Ovary (tissue), 9 donors: ENCODE results near the gene C1QTNF9. TPM values are rescaled to one million over a fixed set of nuclear protein-coding genes. Genes with fewer than 3 reads are reported as not detected.
"Not testable (repeated sequence)": the region's sequence is repeated elsewhere in the genome, so short reads cannot be mapped to it uniquely, and the experiment has no call there.

Experiments used
- DNase-seq, 5 donors: peaks; one replicate each; pipeline ENCODE4 v3.0.0-alpha.2; 2019 to 2020
- H3K27ac ChIP-seq, 2 donors: fragments of 200-600 bp; one replicate each; pipeline versions ENCODE4 v1.5.1 to v1.8.0; 2019 to 2022
- H3K27me3 ChIP-seq: fragments of 200-600 bp; one replicate; pipeline ENCODE4 v1.8.0; 2022
- H3K36me3 ChIP-seq: fragments of 200-600 bp; sonication (generic); one replicate; pipeline ENCODE4 v1.5.1; 2019
- H3K4me1 ChIP-seq: one replicate; pipeline ENCODE4 v1.8.1; 2013; ENCODE audit warnings: mild to moderate bottlenecking, moderate library complexity; ENCODE audit not compliant: insufficient read depth
- H3K4me3 ChIP-seq: fragments of 200-600 bp; sonication (generic); one replicate; pipeline ENCODE4 v1.5.1; 2017
- H3K9me3 ChIP-seq, 2 donors: fragments of 200-600 bp in 1 of 2; sonication (generic) in 1 of 2; one replicate each; pipeline versions ENCODE4 v1.5.1 to v1.8.1; 2013 to 2019; ENCODE audit warnings: mild to moderate bottlenecking in 1 of 2, moderate library complexity in 1 of 2
- CTCF ChIP-seq, 3 donors: fragments of 450-650 bp in 2 of 3; fragments of 200-600 bp in 1 of 3; IDR thresholded peaks; one replicate each; pipeline versions ENCODE4 v1.5.1 to v1.8.0; 2016 to 2022; ENCODE audit warnings: antibody characterized with exemption in 3 of 3, mild to moderate bottlenecking in 1 of 3
- EP300 ChIP-seq: sonication (generic); formaldehyde crosslinking; IDR thresholded peaks from one replicate; pipeline ENCODE4 v1.6.1; 2017; ENCODE audit warnings: antibody characterized with exemption
- POLR2A ChIP-seq: fragments of 450-650 bp; IDR thresholded peaks from one replicate; pipeline ENCODE4 v1.6.1; 2017; ENCODE audit warnings: antibody characterized with exemption, mild to moderate bottlenecking, moderate library complexity
- WGBS, 3 donors: extraction: QIAGEN DNeasy Blood & Tissue Kit in 1 of 3; methylation state at CpG; one replicate each; pipeline versions ENCODE4 v1.1.5 to v1.1.7; 2013 to 2017; 5-methylcytosine and 5-hydroxymethylcytosine counted together
- intact Hi-C, 4 donors: fragments of 100-400 bp; cut with DNase I; formaldehyde crosslinking; loops; one replicate each; pipeline versions ENCODE4 v1.11.0 to v1.15.1; 2022 to 2023
- polyA plus RNA-seq, 2 donors: library from polyadenylated mRNA; stranded (reverse); fragments of 200-250 nt in 1 of 2; fragments of 350-450 nt in 1 of 2; fragmentation: Illumina TruSeq in 1 of 2; extraction: RNeasy Lipid Tissue Mini Kit (QIAGEN cat#74804) in 1 of 2; gene quantifications; one replicate each; pipeline ENCODE4 v1.2.3, GENCODE V29; 2013 to 2014
- total RNA-seq, 7 donors: library from RNA; depleted of rRNA in 2 of 7; stranded (reverse); fragments of >200 nt in 2 of 7; fragmentation: NEBNext Ultra II Directional in 3 of 7; extraction: Animal tissue kit (Norgen Biotek cat#: 25700) in 3 of 7; gene quantifications; one replicate each; pipeline versions ENCODE4 v1.1.0 to v1.2.4, GENCODE V29; 2016 to 2023
- donor health status: DM: no; HTN: no; CAD: no; lungs with moderate emphysema.
- donor health status: DM: no; HTN: no; CAD: no.
- donor health status: Bipolar disorder and iron deficiency.
- donor health status: DM: yes; HTN: yes; CAD: no.
- donor health status: DM: no; HTN: no; CAD: no.
- donor health status: DM: yes; HTN: yes; CAD: no.

The C1QTNF9 gene
- total and polyA plus RNA-seq, 9 donors, result 0.12 to 1.6 (median 0.25) TPM; not detected in 3

- H3K27ac ChIP-seq, result no peak overlapping the region
Measured at GRCh38 chr13:24356270-24356669, 46.9 kb downstream of the C1QTNF9 start.

GRCh38 chr13:24356837-24357236, 47.5 kb downstream of the C1QTNF9 start:
- Histone ChIP-seq H3K36me3 (no peaks in the 10 kb centered on the region), H3K27ac (no peak overlapping the region), H3K9me3 (no peaks in the 10 kb centered on the region), H3K27me3 (no peaks in the 10 kb centered on the region), H3K4me1 (no peaks in the 10 kb centered on the region), H3K4me3 (no peak overlapping the region)
- no peak for DNase-seq
- TF ChIP-seq POLR2A (no peak), EP300 (no peak), CTCF (IDR thresholded peaks at IDR 0.05) (no peak)
- WGBS, 3 donors, result 93 to 95% (median 93%) methylated on average over 7 of the region's 7 CpGs
- intact Hi-C loops, result no loop called here

More at GRCh38 chr13:24356270-24356669, 46.9 kb downstream of the C1QTNF9 start:
- Histone ChIP-seq H3K36me3 (no peaks in the 10 kb centered on the region), H3K4me3 (no peak overlapping the region), H3K9me3 (no peaks in the 10 kb centered on the region), H3K27me3 (no peaks in the 10 kb centered on the region), H3K4me1 (no peaks in the 10 kb centered on the region)
- intact Hi-C loops, result no loop called here
- DNase-seq, result no peak
- TF ChIP-seq EP300, result no peak
- TF ChIP-seq POLR2A, result no peak
- TF ChIP-seq CTCF (IDR thresholded peaks at IDR 0.05), result no peak
- WGBS, 3 donors, result 88 to 91% (median 91%) methylated on average over 7 of the region's 7 CpGs

GRCh38 chr13:24357756-24358155, 48.4 kb downstream of the C1QTNF9 start:
- H3K9me3 ChIP-seq, result no peaks in the 10 kb centered on the region
- H3K27ac ChIP-seq, result no peak overlapping the region
- H3K4me3 ChIP-seq, result no peak overlapping the region
- WGBS, 3 donors, result 83 to 85% (median 85%) methylated on average over 15 of the region's 15 CpGs
- no peaks in the 10 kb centered on the region for H3K4me1 ChIP-seq
- no peak for DNase-seq
- TF ChIP-seq POLR2A (no peak), CTCF (IDR thresholded peaks at IDR 0.05) (no peak), EP300 (no peak)
- intact Hi-C loops, result no loop called here
- no peaks in the 10 kb centered on the region for H3K36me3 ChIP-seq
- no peaks in the 10 kb centered on the region for H3K27me3 ChIP-seq

GRCh38 chr13:24358836-24359235, 49.5 kb downstream of the C1QTNF9 start:
- H3K4me1 ChIP-seq, H3K27me3 ChIP-seq, H3K9me3 ChIP-seq, intact Hi-C loops, H3K27ac ChIP-seq, DNase-seq, H3K4me3 ChIP-seq, H3K36me3 ChIP-seq: not testable (repeated sequence)
- WGBS, 3 donors, result 80 to 83% (median 80%) methylated on average over 16 of the region's 16 CpGs

- H3K36me3 ChIP-seq, H3K9me3 ChIP-seq, H3K4me1 ChIP-seq, DNase-seq, H3K27ac ChIP-seq, intact Hi-C loops, H3K4me3 ChIP-seq, H3K27me3 ChIP-seq: not testable (repeated sequence)
- WGBS, 3 donors, result 58 to 72% (median 61%) methylated on average over 9 of the region's 9 CpGs
Measured at GRCh38 chr13:24359252-24359651, 49.9 kb downstream of the C1QTNF9 start.

GRCh38 chr13:24360106-24360505, 50.7 kb downstream of the C1QTNF9 start:
- Histone ChIP-seq H3K27me3 (no peaks in the 10 kb centered on the region), H3K4me3 (no peak overlapping the region), H3K4me1 (no peaks in the 10 kb centered on the region), H3K9me3 (no peaks in the 10 kb centered on the region), H3K27ac (no peak overlapping the region), H3K36me3 (no peaks in the 10 kb centered on the region)
- no peak for DNase-seq
- TF ChIP-seq EP300 (no peak), POLR2A (no peak)
- intact Hi-C loops, result loop anchor here in 1 of 4 donors (10.0 kb wide), 1 partner anchor 1415 kb away; no protein-coding TSS in a partner anchor
- WGBS, 3 donors, result 93 to 96% (median 95%) methylated on average over 7 of the region's 7 CpGs
